IPS-18a (cell line): Measurements from ENCODE around the gene HOMER3.
A peak's percentile ranks its signal among the peaks of the same experiment; 100 is the strongest.

ENCODE experiments used
- H3K27ac ChIP-seq: one replicate; pipeline ENCODE4 v1.5.1; 2013; ENCODE audit warnings: low read length
- H3K27me3 ChIP-seq: one replicate; pipeline ENCODE4 v1.6.1; 2013; ENCODE audit warnings: mild to moderate bottlenecking, low read length; ENCODE audit not compliant: control insufficient read depth, insufficient read depth
- H3K36me3 ChIP-seq: one replicate; pipeline ENCODE4 v1.6.1; 2013; ENCODE audit warnings: low read depth, low read length; ENCODE audit not compliant: control insufficient read depth
- H3K4me1 ChIP-seq: one replicate; pipeline ENCODE4 v1.6.1; 2013; ENCODE audit warnings: low read depth, low read length; ENCODE audit not compliant: control insufficient read depth
- H3K4me3 ChIP-seq: one replicate; pipeline ENCODE4 v1.5.1; 2013; ENCODE audit warnings: low read length
- H3K9ac ChIP-seq: one replicate; pipeline ENCODE4 v1.6.1; 2013; ENCODE audit warnings: mild to moderate bottlenecking, low read length, moderate library complexity
- H3K9me3 ChIP-seq: one replicate; pipeline ENCODE4 v1.6.1; 2013; ENCODE audit warnings: low read depth, low read length; ENCODE audit not compliant: control insufficient read depth

Gene HOMER3

DNA sequence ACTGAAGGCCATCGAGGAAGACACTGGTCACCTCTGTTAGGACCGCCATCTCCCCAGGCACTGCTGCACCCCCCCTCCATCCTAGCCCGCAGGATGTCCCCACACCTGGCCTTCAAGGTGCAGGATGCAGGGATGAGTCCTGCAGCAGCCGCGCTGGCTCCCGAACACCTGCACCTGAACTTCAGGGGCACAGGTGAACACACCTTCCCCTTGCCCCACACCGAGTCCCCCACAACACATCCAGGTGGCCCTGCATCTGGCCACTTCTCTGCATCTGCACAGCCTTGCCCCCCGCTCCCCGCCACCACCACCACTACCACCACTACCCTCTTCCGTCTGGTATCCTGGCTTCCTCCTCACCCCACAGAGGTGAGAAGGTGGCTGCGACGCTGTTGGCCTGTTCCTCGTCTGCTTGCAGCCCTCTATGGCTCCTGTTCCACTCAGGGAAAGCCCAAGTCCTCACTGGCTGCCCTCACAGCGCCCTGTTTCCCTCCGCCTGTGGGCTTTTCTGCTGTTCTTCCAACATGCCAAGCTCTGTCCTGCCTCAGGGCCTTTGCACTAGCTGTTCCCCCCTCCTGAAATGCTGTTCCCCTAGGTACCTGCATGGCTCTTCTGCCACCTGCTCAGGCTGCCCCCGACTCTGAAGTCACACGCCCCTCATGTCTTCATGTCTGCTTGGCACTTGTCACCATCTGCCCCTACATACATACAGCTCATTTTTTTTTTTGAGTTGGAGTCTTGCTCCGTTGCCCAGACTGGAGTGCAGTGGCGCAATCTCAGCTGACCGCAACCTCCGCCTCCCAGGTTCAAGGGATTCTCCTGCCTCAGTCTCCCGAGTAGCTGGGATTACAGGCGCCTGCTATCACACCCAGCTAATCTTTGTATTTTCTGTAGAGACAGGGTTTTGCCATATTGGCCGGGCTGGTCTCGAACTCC, 43.7 kb downstream of the HOMER3 start:
- Histone ChIP-seq H3K9me3 (no peaks in the 10 kb centered on the region), H3K27me3 (peaks cover 20% of the 10 kb centered on the region), H3K4me1 (no peaks in the 10 kb centered on the region), H3K9ac (no peak overlapping the region), H3K4me3 (no peak overlapping the region), H3K27ac (no peak overlapping the region), H3K36me3 (no peaks in the 10 kb centered on the region)

DNA sequence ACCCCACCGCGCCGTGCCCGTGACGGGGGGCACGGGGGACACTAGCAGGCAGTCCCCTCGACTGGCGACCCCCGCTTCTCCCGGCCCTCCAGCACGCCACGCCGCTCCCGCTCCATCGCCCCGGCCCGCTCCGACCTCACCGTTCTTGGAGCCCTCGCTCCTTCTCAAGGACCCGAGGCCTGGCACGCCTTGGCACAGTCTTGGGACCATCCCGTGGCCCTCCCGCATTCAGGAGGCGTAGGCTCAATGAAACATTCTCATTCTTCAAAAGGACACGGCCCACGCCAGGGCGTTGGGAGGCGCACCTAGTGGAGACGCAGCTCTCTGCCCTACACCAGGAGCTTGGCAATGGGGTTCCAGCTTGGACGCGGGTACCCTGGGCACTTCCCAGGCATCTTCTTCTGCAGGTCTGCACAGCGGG, 44.6 kb downstream of the HOMER3 start:
- Histone ChIP-seq H3K9me3 (no peaks in the 10 kb centered on the region), H3K9ac (no peak overlapping the region), H3K36me3 (no peaks in the 10 kb centered on the region), H3K4me1 (no peaks in the 10 kb centered on the region), H3K4me3 (peak overlapping the region; percentile 37), H3K27me3 (peaks cover 20% of the 10 kb centered on the region), H3K27ac (no peak overlapping the region)

DNA sequence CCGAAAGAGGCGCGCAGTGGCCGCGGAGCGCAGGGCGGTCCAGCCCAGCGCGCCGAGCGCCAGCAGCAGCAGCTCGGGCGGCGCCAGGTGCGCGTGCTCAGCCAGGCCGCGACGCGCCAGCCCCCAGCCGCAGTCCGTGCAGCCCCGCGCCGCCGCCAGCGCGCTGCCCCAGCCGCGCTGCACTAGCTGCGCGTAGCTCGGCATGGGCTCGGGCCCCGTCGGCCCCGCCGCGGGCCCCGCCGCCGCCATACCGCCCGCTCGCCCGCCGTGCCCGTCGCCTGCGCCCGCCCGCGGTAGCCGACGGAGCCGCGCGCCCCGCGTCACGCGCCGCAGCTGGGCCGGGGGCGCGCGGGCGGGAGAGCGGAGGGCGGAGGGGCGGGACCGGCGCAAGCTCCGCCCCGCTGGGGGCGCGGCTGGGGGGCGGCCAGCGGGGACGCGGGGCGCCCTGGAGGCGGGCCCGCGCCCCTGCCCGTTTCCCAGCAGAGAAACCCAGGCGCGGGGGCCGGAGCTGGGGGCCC, 45.1 kb downstream of the HOMER3 start, which contains the start of gene CERS1:
Gene CERS1 (minus strand): TSS at position 335 of the 518 bp plus-strand sequence. CDS start 86 bp downstream, at position 249.
- Histone ChIP-seq H3K9ac (peak within 1 kb of the TSS; percentile 24), H3K4me3 (peak within 1 kb of the TSS; percentile 63)

DNA sequence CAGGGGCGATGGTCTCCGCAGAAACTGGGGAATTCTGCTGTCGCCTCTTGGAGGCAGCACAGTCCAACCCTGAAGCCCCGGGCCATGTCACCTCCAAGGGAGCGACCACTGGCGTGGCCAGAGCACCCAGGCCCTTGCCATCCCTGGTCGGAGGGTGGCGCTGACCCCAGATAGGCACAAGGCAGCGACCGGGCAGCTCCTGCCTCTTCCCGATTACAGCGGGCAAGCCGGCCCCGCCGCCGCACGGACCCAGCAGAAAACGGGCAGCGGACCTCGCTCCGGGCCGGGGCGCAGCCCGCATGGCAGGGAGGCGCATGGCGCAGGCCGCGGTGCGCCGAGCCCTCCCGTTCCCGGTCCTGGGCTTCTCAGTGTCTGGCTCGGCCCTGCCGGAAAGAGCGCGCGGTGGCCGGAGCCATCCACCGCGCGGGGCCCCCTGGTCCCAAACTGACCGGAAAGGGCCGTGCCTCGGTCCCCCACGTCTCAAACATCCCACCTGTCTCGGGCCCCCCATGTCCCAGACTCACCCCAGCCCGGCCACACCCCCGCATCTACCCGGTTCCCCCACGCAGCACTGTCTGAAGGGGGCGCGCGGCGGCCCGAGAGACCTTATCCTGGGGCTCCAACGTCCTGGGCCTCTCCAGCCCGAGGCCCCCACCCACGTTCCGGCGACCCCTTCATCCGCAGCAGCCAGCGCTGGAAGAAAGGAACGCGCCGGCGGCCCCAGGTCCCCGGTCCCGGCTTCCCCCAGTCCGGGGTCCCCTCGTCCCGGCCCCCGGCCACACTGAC, 45.8 kb downstream of the HOMER3 start:
- Histone ChIP-seq H3K9ac (peak overlapping the region; percentile 24), H3K4me3 (peak overlapping the region; percentile 63), H3K4me1 (no peaks in the 10 kb centered on the region), H3K9me3 (no peaks in the 10 kb centered on the region), H3K36me3 (no peaks in the 10 kb centered on the region), H3K27me3 (peaks cover 20% of the 10 kb centered on the region), H3K27ac (no peak overlapping the region)

More for the DNA sequence above, 45.1 kb downstream of the HOMER3 start, which contains the start of gene CERS1:
- no peak within 1 kb of the TSS for H3K27ac ChIP-seq
- no peaks in the 10 kb centered on the region for H3K36me3 ChIP-seq
- no peaks in the 10 kb centered on the region for H3K4me1 ChIP-seq
- peaks cover 20% of the 10 kb centered on the region for H3K27me3 ChIP-seq
- H3K9me3 ChIP-seq: no peaks in the 10 kb centered on the region

DNA sequence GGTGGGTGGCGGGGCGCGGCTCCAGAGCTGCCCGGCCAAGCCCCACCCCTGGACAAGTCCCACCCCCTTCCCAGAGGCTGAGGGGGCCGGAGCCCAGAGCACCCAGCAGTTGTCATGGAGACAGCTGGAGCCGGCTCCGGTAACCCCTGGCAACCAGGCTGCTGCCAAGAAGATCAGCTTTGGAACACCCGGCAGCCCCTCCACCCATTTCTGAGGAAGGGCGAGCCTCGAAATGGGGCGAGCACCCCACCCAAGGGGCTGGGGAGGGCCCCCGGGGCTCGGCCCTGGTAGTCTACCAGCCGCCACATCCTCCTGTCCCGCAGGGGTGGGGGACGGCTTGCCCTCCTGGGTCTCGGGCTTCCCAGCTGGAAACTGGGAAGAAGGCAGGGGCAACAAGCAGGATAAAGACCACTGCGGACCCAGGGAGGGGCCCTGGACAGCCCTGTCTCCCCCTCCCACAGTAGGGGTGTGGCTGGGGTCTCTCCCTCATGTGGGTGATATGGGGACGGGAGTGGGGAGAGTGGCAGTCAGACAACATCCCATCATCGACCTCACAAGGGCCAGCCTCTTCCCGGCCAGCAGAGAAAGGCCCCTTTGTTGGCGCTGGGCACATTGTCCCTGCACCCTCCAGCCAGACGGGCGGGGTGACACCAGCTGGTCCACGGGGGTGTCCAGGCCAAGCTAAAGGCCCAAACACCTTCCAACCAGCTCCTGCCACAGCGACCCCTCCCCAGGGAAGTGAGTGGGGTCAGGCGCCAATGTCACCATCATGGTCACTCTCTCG, 46.6 kb downstream of the HOMER3 start:
- Histone ChIP-seq H3K9me3 (no peaks in the 10 kb centered on the region), H3K9ac (no peak overlapping the region), H3K4me1 (no peaks in the 10 kb centered on the region), H3K27me3 (peaks cover 20% of the 10 kb centered on the region), H3K36me3 (no peaks in the 10 kb centered on the region), H3K4me3 (peak overlapping the region; percentile 63), H3K27ac (no peak overlapping the region)

DNA sequence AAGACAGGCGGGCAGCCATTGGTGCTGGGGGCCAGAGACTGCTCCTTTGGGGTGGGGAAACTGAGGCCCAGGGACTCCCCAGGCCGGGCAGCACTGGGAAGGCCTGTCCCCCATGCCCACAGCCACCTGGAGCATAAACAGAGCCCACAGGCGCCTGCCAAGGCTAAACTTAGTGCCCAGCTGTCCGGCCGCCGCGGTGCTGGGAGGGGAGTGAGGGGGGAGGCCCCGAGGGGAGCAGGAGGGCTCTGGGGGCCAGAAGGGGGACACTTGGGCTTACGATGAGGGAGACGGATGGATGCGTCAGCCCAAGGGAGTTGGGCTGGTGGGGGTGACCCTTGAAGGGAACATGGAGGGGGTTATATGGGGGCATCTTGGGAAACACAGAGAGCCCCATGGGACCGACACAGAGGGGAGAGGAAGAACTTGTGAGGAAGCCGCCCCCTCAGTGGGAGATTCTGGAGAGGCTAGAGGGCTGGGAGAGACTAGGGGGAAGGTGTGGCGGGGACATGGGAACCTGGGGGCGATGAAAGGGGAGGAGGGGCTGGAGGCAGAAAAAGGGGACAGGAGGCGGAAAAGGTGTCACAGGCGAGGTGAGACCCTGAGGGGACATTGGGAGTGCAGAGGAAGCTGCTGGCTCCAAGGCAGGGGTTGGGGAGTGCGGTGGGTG, 47.3 kb downstream of the HOMER3 start:
- Histone ChIP-seq H3K27ac (no peak overlapping the region), H3K9ac (no peak overlapping the region), H3K36me3 (no peaks in the 10 kb centered on the region), H3K27me3 (peaks cover 20% of the 10 kb centered on the region), H3K9me3 (no peaks in the 10 kb centered on the region), H3K4me3 (no peak overlapping the region), H3K4me1 (no peaks in the 10 kb centered on the region)

DNA sequence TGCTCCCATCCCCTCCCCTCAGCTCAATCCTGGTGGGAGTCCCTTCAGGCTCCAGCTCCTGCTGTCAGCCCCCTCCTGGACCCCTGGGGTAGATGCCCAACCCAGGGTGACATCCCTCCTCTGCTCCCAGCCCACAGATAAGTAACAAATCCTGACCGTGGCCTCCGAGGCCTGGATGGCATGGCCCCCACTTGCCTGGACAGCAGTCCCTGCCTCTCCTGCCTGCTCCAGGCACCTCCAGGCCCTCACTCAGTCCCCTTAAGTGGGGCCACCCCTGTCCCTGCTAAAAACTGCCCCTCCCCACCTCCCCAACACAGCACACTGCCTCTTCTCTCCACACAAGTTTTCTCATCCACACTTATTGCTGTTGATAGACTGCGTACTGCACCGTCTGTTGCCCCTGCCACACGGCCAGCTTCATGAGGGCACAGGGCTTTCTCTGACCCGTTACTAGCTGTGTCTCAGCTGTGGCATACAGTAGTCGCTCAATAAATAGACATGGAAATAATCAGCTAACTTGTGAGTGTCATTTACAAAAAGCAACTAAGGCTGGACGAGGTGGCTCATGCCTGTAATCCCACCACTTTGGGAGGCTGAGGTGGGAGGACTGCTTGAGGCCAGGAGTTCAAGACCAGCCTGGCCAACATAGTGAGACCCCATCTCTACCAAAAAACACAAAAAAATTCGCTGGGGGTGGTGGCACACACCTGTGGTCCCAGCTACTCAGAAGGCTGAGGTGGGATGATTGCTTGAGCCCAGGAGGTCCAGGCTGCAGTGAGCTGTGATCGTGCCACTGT, 50.9 kb downstream of the HOMER3 start:
- H3K4me1 ChIP-seq: no peaks in the 10 kb centered on the region
- H3K36me3 ChIP-seq: no peaks in the 10 kb centered on the region
- H3K9me3 ChIP-seq: no peaks in the 10 kb centered on the region
- no peak overlapping the region for H3K27ac ChIP-seq
- H3K9ac ChIP-seq: no peak overlapping the region
- H3K27me3 ChIP-seq: peaks cover 7% of the 10 kb centered on the region
- no peak overlapping the region for H3K4me3 ChIP-seq

DNA sequence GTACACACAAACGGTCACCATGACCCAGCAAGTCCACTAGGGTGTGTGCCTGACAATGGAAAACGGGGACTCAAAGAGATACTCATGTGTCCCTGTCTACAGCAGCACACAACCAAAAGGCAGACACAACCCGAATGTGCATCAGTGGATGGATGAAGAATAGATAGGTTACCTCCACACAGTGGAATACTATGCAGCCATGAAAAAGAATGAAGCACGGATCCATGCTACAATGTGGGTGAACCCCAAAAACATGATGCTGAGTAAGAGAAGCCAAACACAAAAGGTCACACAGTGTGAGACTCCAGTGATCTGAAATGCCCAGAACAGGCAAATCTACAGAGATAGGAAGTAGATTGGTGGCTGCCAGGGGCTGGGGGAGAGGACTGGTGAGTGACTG, 54.0 kb downstream of the HOMER3 start:
- H3K4me1 ChIP-seq: no peaks in the 10 kb centered on the region
- no peak overlapping the region for H3K9ac ChIP-seq
- no peaks in the 10 kb centered on the region for H3K27me3 ChIP-seq
- H3K27ac ChIP-seq: no peak overlapping the region
- H3K9me3 ChIP-seq: no peaks in the 10 kb centered on the region
- H3K36me3 ChIP-seq: peaks cover under 1% of the 10 kb centered on the region
- no peak overlapping the region for H3K4me3 ChIP-seq

DNA sequence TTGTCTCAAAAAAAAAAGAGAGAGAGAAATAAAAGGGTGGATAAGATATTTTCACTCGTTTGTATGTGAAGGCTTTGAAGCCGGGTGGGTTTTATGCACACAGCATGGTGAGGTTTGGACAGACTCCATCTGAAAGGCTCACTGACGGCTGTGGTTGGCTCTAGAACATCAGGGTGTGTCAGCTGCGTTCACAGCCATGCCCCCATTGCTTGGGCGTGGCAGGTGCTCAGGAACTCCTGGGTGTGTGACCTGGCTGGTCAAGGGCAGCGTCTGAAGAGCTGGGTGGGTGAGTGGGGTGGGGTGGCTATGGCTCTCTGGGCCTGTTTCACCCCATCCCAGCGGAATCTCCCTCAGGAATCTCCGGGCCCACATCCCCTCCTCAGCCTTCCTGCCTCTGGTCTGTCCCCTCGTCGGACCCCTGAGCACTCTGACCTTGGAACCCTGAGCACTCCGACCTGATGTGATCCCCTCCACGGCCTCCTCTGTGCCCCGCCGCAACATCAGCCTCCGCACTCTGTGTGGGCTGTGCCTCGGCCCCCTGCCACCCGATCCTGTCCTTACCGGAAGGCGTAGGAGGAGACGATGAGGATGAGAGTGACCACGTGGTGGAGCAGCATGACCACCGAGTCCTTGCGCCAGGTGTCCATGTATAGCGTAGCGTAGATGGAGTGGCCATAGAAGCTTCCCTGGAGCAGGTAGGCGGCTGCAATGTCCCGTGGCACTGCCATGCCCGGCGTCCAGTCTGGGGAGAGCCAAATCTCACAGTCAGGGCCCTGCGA, 57.3 kb downstream of the HOMER3 start:
- H3K9ac ChIP-seq: no peak overlapping the region
- no peak overlapping the region for H3K4me3 ChIP-seq
- no peak overlapping the region for H3K27ac ChIP-seq
- H3K27me3 ChIP-seq: no peaks in the 10 kb centered on the region
- H3K9me3 ChIP-seq: no peaks in the 10 kb centered on the region
- no peaks in the 10 kb centered on the region for H3K4me1 ChIP-seq
- peaks cover 6% of the 10 kb centered on the region for H3K36me3 ChIP-seq
